GM20431 (cell line): ENCODE data around the gene GRIA1.

ENCODE experiments used
- in situ Hi-C: fragments of 300-500 bp; cut with MseI, MboI; formaldehyde crosslinking; loops from one replicate; pipeline ENCODE4 v1.15.0; 2020; ENCODE audit warnings: low sequenced_read_pairs; ENCODE audit not compliant: unreplicated experiment

The GRIA1 gene

GRCh38 chr5:153491856-153492255, 1.4 kb downstream of the GRIA1 start:
- in situ Hi-C loops: no loop called here

- in situ Hi-C loops: no loop called here
Measured at GRCh38 chr5:153496835-153497234, 6.4 kb downstream of the GRIA1 start.

- in situ Hi-C loops: no loop called here
Measured at GRCh38 chr5:153498516-153498915, 8.0 kb downstream of the GRIA1 start.

GRCh38 chr5:153500178-153500577, 9.7 kb downstream of the GRIA1 start:
- in situ Hi-C loops: no loop called here

- in situ Hi-C loops: no loop called here
Measured at GRCh38 chr5:153504726-153505125, 14.3 kb downstream of the GRIA1 start.

GRCh38 chr5:153508700-153509099, 18.2 kb downstream of the GRIA1 start:
- in situ Hi-C loops: no loop called here

GRCh38 chr5:153511622-153512021, 21.2 kb downstream of the GRIA1 start:
- in situ Hi-C loops: no loop called here

GRCh38 chr5:153513156-153513555, 22.7 kb downstream of the GRIA1 start:
- in situ Hi-C loops: no loop called here

GRCh38 chr5:153515301-153515700, 24.8 kb downstream of the GRIA1 start:
- in situ Hi-C loops: no loop called here

GRCh38 chr5:153516504-153517240, 26.2 kb downstream of the GRIA1 start:
- in situ Hi-C loops: no loop called here

- in situ Hi-C loops: no loop called here
Measured at GRCh38 chr5:153517241-153517611, 26.8 kb downstream of the GRIA1 start.

- in situ Hi-C loops: no loop called here
Measured at GRCh38 chr5:153520137-153520536, 29.7 kb downstream of the GRIA1 start.

- in situ Hi-C loops: no loop called here
Measured at GRCh38 chr5:153520952-153521351, 30.5 kb downstream of the GRIA1 start.

GRCh38 chr5:153523211-153523610, 32.7 kb downstream of the GRIA1 start:
- in situ Hi-C loops: no loop called here

GRCh38 chr5:153523831-153524230, 33.4 kb downstream of the GRIA1 start:
- in situ Hi-C loops: no loop called here

GRCh38 chr5:153525536-153525935, 35.1 kb downstream of the GRIA1 start:
- in situ Hi-C loops: no loop called here

- in situ Hi-C loops: no loop called here
Measured at GRCh38 chr5:153530357-153531143, 40.1 kb downstream of the GRIA1 start.

GRCh38 chr5:153533546-153533945, 43.1 kb downstream of the GRIA1 start:
- in situ Hi-C loops: no loop called here

GRCh38 chr5:153534102-153534501, 43.6 kb downstream of the GRIA1 start:
- in situ Hi-C loops: no loop called here

GRCh38 chr5:153537207-153537606, 46.7 kb downstream of the GRIA1 start:
- in situ Hi-C loops: no loop called here

- in situ Hi-C loops: no loop called here
Measured at GRCh38 chr5:153539983-153540382, 49.5 kb downstream of the GRIA1 start.

GRCh38 chr5:153542536-153542935, 52.1 kb downstream of the GRIA1 start:
- in situ Hi-C loops: no loop called here
